Right ventricle myocardium inferior (tissue), 1 donor: ENCODE measurements around the gene MUC20. TPM values are rescaled to one million over a fixed set of nuclear protein-coding genes. Genes with fewer than 3 reads are reported as not detected.
"Not testable (repeated sequence)": the region's sequence is repeated elsewhere in the genome, so short reads cannot be mapped to it uniquely, and the experiment has no call there.

Experiments
- ATAC-seq: fragments of 200-7000 bp; cut with Tn5 transposase; one replicate; pipeline ENCODE4 v1.9.1; 2020; ENCODE audit warnings: mild to moderate bottlenecking, moderate library complexity
- DNase-seq: peaks from one replicate; pipeline ENCODE4 v3.0.0; 2021; ENCODE audit errors: missing footprints
- intact Hi-C: fragments of 100-400 bp; cut with DNase I; formaldehyde crosslinking; loops from one replicate; pipeline ENCODE4 v1.11.0; 2022
- total RNA-seq: library from RNA; stranded (reverse); fragmentation: NEBNext Ultra II Directional; extraction: Animal tissue kit (Norgen Biotek cat#: 25700); gene quantifications from one replicate; pipeline ENCODE4 v1.2.1, GENCODE V29; 2021
- donor health status: DM: no; HTN: yes; CAD: no; lungs with severe emphysema.

The MUC20 gene
- total RNA-seq, 1 donor from 2014 or later = 4.6 TPM

GRCh38 chr3:195722139-195722995, 1.6 kb downstream of the MUC20 start:
- DNase-seq, intact Hi-C loops: not testable (repeated sequence)
- peak; percentile 9 for ATAC-seq

GRCh38 chr3:195722996-195723345, 2.2 kb downstream of the MUC20 start:
- ATAC-seq, intact Hi-C loops, DNase-seq: not testable (repeated sequence)

- DNase-seq, intact Hi-C loops, ATAC-seq: not testable (repeated sequence)
Measured at GRCh38 chr3:195724363-195724762, 3.6 kb downstream of the MUC20 start.

GRCh38 chr3:195725916-195726740, 5.3 kb downstream of the MUC20 start:
- DNase-seq, intact Hi-C loops, ATAC-seq: not testable (repeated sequence)

- DNase-seq (no peak), ATAC-seq (no peak)
- intact Hi-C loops = loop anchor here (2.0 kb wide), 1 partner anchor 19 kb away; no protein-coding TSS in a partner anchor
Measured at GRCh38 chr3:195727606-195728195, 6.9 kb downstream of the MUC20 start.

GRCh38 chr3:195728789-195729188, 8.0 kb downstream of the MUC20 start:
- not testable (repeated sequence) for ATAC-seq, DNase-seq
- intact Hi-C loops = loop anchor here (2.0 kb wide), 1 partner anchor 18 kb away; no protein-coding TSS in a partner anchor

- DNase-seq = no peak
- intact Hi-C loops = loop anchor here (2.0 kb wide), 1 partner anchor 17 kb away; no protein-coding TSS in a partner anchor
- no peak for ATAC-seq
Measured at GRCh38 chr3:195729476-195730251, 8.9 kb downstream of the MUC20 start.

GRCh38 chr3:195731356-195731905, 10.7 kb downstream of the MUC20 start:
- ATAC-seq (no peak), DNase-seq (no peak)
- intact Hi-C loops = no loop called here

GRCh38 chr3:195732940-195733339, 12.2 kb downstream of the MUC20 start:
- ATAC-seq (no peak), DNase-seq (peak; percentile 74)
- intact Hi-C loops = no loop called here

GRCh38 chr3:195735036-195735695, 14.4 kb downstream of the MUC20 start:
- no peak for DNase-seq
- intact Hi-C loops = no loop called here
- no peak for ATAC-seq

GRCh38 chr3:195736866-195737490, 16.2 kb downstream of the MUC20 start:
- intact Hi-C loops = no loop called here
- no peak for ATAC-seq
- DNase-seq = no peak

GRCh38 chr3:195737782-195738181, 17.0 kb downstream of the MUC20 start:
- ATAC-seq, DNase-seq, intact Hi-C loops: not testable (repeated sequence)

GRCh38 chr3:195738274-195739044, 17.7 kb downstream of the MUC20 start:
- intact Hi-C loops = no loop called here
- peak; percentile 42 for DNase-seq
- ATAC-seq = no peak

GRCh38 chr3:195739561-195740111, 18.9 kb downstream of the MUC20 start:
- intact Hi-C loops = no loop called here
- DNase-seq (peak; percentile 65), ATAC-seq (no peak)

- intact Hi-C loops = no loop called here
- no peak for DNase-seq
Measured at GRCh38 chr3:195744437-195744836, 23.7 kb downstream of the MUC20 start.

GRCh38 chr3:195746346-195746745, 25.6 kb downstream of the MUC20 start:
- ATAC-seq (no peak), DNase-seq (peak; percentile 55)
- intact Hi-C loops = loop anchor here (2.0 to 5.0 kb wide), 2 partner anchors 18 to 124 kb away; no protein-coding TSS in a partner anchor

More at GRCh38 chr3:195744437-195744836, 23.7 kb downstream of the MUC20 start:
- ATAC-seq = no peak
